HG03159 (cell line): ENCODE measurements around the gene FAIM.
"Not testable (repeated sequence)": the region's sequence is repeated elsewhere in the genome, so short reads cannot be mapped to it uniquely, and the experiment has no call there.

Experiments
- ATAC-seq: cut with Tn5 transposase; IDR thresholded peaks from one replicate; pipeline ENCODE4 v1.9.1; 2021; ENCODE audit warnings: mild to moderate bottlenecking, moderate library complexity; ENCODE audit not compliant: unreplicated experiment

FAIM gene

DNA sequence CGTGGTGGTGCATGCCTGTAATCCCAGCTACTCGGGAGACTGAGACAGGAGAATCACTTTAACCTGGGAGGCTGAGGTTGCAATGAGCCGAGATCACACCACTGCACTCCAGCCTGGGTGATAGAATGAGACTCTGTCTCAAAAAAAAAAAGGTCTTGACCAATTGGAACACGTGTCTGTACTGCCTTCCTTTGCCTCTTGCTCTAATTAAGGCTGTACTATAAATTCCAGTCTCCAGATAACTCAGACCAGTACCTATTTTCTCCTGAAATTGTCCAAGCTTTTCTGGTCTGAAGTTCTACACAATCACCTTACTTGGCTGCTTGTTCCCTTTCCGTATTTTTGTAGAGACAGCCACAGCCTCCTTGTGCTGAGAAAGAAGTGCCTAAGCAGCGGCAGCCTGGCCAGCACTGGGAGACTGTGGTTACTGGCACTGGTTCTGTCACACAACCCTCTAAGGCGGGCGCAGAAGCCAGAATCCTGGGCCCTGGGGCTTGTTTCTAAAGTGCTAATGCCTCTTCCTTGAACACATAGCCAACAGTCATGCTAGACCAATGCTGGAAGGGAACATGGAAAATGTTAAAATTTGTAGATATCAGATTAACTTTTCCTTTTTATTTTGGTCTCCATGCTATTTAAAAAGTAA lies 8.3 kb upstream of the FAIM start:
- no peak for ATAC-seq

GRCh38 chr3:138601661-138602060 lies 6.9 kb upstream of the FAIM start:
- not testable (repeated sequence) for ATAC-seq

- not testable (repeated sequence) for ATAC-seq
Observed at GRCh38 chr3:138604106-138604595, 4.4 kb upstream of the FAIM start.

DNA sequence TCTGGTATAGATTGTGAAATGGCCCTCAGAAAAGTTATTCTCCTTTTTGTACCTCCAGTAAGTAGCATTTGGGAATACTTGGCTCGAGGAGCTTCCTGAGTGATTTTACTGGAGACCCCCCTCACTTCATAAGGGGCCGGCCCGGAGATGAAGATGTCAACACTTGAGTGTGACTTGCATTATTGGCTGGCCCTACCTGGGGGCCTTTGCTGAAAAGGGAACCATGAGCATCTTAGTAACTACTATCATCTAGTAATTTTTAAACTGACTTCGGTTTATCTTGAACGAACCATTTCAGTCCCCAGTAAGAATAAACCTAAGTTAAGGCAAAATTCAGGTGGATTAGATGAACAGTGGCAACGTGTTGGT lies 1.3 kb downstream of the FAIM start:
- ATAC-seq: no peak

- no peak for ATAC-seq
Observed at GRCh38 chr3:138615462-138615861, 6.9 kb downstream of the FAIM start.

GRCh38 chr3:138620431-138620830 lies 11.9 kb downstream of the FAIM start:
- ATAC-seq: no peak

DNA sequence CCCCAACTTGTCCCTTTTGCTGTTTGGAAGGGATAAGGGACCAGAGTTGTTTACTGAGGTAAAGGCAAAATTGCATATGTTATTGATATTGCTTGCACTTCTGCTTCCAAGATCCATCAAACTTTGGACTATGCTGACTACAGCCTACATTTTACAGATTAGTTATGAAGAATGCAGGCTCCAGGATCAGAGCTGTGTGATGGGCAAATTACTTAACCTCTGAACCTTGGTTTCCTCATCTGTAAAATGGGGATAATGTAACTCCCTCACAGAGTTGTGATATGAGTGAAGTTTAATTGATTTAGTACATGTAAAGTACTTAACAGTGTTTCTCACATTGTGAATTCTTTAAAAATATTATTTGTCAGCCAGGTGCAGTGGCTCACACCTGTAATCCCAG lies 15.9 kb downstream of the FAIM start:
- ATAC-seq: no peak

DNA sequence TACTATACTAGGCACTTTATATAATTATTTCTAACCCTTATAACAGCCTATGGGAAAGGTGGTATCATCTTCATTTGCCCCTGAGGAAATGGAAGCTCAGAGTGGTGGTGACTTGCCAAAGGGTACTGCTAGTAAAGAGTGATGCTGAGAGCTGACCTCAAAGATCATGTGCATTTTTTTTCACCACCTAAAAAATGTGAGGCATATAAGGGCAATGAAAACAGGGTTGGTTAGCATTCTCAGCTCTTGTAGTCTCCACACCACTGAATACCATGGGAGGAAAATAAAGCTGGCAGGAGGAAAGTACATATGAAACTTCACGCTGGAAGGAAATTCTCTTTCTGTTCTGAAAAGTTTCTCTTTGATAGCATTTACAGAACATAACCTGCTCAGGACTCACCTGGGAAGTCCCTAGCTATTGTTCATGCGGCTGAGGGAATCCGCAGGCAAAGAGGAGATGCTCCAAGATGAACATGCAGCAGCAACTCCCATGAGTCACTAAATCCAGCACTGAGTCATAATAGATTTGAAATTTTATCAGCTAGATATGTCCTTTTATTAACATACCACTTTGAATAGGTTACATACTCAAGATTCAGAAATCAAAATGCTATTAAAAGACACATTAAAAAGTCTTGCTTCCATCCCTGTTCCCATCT lies 17.3 kb downstream of the FAIM start:
- no peak for ATAC-seq

- ATAC-seq: no peak
Observed at GRCh38 chr3:138629526-138629925, 21.0 kb downstream of the FAIM start.

DNA sequence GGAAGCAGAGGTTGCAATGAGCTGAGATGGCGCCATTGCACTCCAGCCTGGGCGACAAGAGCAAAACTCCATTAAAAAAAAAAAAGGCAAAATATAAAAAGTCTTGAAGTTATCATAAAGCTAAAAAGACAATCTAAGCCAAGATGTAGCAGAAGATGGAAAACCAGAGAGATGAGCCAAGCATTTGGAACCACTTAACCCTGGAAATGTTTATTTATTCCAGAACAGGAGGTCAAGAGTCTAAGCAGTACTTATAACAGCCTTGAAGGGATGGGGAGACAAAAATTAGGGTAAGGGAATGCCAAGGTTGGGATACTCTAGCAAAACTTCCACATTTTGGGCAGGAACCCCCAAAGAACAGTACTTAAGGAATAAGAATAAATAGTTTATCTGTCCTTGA lies 30.1 kb downstream of the FAIM start:
- ATAC-seq: no peak

DNA sequence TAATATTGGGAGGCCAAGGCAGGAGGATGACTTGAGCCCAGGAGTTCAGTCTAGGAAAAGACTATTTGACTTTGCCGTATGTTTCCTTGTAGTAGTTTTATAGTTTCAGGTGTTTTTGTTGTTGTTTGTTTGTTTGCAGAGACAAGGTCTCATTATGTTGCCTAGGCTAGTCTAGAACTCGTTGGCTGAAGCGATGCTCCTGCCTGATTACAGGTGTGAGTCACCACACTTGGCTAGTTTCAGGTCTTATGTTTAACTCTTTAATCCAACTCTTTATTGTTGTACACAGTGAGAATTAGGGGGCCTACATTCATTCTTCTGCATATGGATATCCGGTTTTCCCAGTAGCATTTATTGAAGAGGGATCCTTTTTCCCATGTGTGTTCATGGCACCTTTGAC lies 32.0 kb downstream of the FAIM start:
- no peak for ATAC-seq

DNA sequence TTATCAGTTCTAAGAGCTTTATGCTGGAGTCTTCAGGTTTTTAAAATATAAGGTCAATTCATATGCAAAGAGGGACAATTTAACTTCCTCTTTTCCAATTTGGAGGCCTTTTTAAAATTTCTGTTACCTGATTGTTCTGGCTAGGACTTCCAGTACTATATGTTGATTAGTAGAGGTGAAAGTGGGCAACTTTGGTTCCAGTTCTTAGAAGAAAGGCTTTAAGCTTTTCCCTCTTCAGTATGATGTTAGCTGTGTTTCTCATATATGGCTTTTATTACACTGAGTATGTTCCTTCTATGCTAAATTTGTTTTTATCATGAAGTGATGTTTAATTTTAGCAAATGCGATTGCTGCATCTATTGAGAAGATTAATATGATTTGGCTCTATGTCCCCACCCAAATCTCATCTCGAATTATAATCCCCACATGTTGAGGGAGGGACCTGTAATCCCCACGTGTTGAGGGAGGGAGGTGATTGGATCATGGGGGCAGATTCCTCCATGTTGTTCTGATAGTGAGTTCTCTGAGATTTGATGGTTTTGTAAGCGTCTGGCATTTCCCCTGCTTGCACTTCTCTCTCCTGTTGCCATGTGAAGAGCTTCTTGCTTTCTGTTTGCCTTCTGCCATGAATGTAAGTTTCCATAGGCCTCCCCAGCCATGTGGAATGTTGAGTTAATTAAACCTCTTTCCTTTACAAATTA lies 33.8 kb downstream of the FAIM start:
- no peak for ATAC-seq

- ATAC-seq: no peak
Observed at GRCh38 chr3:138642927-138643253, 34.3 kb downstream of the FAIM start.

- no peak for ATAC-seq
Observed at GRCh38 chr3:138646008-138646407, 37.4 kb downstream of the FAIM start.

DNA sequence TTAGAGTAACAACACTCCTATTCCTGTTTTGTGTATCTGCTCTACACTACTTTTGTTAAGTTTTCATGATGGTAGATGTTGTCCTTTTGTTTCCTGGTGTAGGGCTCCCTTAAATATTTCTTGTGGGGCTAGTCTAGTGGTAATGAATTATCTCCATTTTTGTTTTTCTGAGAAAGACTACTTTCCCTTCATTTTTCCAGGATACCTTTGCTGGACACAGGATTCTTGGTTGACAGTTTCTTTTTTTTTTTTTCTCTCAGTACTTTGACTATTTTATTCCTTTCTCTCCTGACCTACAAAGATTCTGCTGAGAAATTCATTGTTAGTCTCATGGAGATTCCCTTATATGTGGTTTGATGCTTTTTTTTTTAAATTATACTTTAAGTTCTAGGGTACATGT lies 37.9 kb downstream of the FAIM start:
- ATAC-seq: no peak

- ATAC-seq: no peak
Observed at GRCh38 chr3:138649134-138649533, 40.6 kb downstream of the FAIM start.

- ATAC-seq: no peak
Observed at GRCh38 chr3:138653567-138653966, 45.0 kb downstream of the FAIM start.

DNA sequence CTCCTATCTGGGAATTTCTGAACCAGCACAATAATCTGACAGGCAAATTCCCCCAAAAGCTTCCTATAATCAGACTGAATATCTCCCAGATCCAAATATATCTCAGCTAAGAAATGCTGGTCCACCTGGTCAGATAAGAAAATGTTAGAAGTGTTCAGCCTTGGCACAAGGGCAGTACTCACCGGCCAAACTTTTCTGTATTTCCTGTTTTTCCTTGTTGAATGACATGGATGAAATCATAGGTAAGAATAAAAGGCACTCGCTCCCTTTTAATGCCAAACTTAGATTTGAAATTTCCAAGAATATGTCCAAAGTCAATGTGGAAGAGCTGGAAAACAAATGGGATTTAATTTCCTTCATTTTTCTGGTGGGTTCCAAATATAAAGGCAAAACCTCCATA lies 48.9 kb downstream of the FAIM start:
- ATAC-seq: no peak

GRCh38 chr3:138668107-138668506 lies 59.5 kb downstream of the FAIM start:
- ATAC-seq: no peak

DNA sequence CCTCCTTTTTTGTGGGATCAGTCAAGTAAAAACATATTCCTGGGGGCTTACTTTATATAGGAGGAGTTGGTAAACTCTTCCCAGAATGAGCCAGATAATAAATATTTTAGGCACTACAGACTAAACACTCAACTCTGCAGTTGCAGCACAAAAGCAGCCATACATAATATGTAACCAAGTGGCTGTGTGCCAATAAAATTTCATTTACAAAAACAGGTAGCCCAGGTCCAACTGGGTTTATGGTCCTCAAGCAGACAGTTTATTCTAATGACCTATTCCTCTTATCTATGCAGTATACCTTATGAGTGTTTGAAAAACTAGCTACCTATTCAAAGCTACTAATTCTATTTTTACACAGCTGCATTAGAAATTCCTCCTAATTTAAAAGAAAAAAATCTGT lies 61.8 kb downstream of the FAIM start:
- no peak for ATAC-seq

- no peak for ATAC-seq
Observed at GRCh38 chr3:138673641-138674530, 65.3 kb downstream of the FAIM start.
